ENCODE data around the gene RAB11B.

DNA sequence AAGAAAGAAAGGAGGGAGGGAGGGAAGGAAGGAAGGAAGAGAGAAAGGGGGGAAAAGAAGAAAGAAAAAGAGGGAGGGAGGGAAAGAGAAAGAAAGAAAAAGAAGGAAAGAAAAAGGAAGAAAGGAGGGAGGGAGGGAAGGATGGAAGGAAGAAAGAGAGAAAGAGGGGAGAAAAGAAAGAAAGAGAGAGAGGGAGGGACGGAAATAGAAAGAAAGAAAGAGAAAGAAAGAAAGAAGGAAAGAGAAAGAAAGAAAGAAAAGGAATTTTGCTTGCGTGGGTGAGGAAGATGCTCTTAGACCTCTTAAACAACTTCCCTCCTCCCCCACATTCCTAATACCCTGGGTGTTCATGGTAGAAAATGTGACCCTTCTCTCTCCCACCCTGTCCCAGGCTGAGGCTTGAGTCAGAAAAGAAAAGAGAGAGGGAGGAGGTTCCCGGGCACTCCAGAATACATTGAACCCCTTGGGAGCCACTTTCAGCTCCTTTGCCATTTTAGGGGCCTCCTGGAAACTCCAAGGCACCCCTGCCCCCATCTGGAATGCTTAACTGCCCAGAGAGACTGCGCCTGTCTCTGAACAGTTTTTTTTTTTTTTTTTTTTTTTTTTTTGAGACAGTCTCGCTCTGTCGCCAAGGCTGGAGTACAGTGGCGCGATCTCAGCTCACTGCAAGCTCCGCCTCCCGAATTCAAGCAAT lies 37.9 kb upstream of the RAB11B start:
- TF ChIP-seq, protein P1, sequence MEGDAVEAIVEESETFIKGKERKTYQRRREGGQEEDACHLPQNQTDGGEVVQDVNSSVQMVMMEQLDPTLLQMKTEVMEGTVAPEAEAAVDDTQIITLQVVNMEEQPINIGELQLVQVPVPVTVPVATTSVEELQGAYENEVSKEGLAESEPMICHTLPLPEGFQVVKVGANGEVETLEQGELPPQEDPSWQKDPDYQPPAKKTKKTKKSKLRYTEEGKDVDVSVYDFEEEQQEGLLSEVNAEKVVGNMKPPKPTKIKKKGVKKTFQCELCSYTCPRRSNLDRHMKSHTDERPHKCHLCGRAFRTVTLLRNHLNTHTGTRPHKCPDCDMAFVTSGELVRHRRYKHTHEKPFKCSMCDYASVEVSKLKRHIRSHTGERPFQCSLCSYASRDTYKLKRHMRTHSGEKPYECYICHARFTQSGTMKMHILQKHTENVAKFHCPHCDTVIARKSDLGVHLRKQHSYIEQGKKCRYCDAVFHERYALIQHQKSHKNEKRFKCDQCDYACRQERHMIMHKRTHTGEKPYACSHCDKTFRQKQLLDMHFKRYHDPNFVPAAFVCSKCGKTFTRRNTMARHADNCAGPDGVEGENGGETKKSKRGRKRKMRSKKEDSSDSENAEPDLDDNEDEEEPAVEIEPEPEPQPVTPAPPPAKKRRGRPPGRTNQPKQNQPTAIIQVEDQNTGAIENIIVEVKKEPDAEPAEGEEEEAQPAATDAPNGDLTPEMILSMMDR (IDR thresholded peaks at IDR 0.05) = no peak
- TF ChIP-seq POLR2A (IDR thresholded peaks at IDR 0.05) = no peak

Data from Peyer's patch (tissue), 4 donors.